Muscle layer of colon (tissue), 2 donors: Measurements from ENCODE around the gene ARHGAP26.

ENCODE experiments used
- H3K27ac ChIP-seq: one replicate; pipeline ENCODE4 v1.7.0; 2013; ENCODE audit warnings: low read depth, mild to moderate bottlenecking, low read length, moderate library complexity
- H3K27me3 ChIP-seq, 2 donors: one replicate each; pipeline ENCODE4 v1.7.0; 2013; ENCODE audit warnings: low read length in 2 of 2, mild to moderate bottlenecking in 2 of 2; ENCODE audit not compliant: insufficient read depth in 2 of 2, control insufficient read depth in 1 of 2
- H3K36me3 ChIP-seq: one replicate; pipeline ENCODE4 v1.7.0; 2013; ENCODE audit warnings: mild to moderate bottlenecking, low read length; ENCODE audit not compliant: insufficient read depth
- H3K4me1 ChIP-seq: one replicate; pipeline ENCODE4 v1.7.0; 2013; ENCODE audit warnings: mild to moderate bottlenecking, low read length; ENCODE audit not compliant: insufficient read depth
- H3K4me3 ChIP-seq, 2 donors: one replicate each; pipeline ENCODE4 v1.7.0; 2013; ENCODE audit warnings: low read length in 2 of 2, low read depth in 1 of 2, mild to moderate bottlenecking in 1 of 2, moderate library complexity in 1 of 2
- H3K9ac ChIP-seq: one replicate; pipeline ENCODE4 v1.7.0; 2013; ENCODE audit warnings: low read length
- H3K9me3 ChIP-seq: one replicate; pipeline ENCODE4 v1.7.0; 2013; ENCODE audit warnings: mild to moderate bottlenecking, low read length
- donor health status: abdominal sarcoma.
- donor health status: Adenocarcinoma of cecum.

The ARHGAP26 gene

DNA sequence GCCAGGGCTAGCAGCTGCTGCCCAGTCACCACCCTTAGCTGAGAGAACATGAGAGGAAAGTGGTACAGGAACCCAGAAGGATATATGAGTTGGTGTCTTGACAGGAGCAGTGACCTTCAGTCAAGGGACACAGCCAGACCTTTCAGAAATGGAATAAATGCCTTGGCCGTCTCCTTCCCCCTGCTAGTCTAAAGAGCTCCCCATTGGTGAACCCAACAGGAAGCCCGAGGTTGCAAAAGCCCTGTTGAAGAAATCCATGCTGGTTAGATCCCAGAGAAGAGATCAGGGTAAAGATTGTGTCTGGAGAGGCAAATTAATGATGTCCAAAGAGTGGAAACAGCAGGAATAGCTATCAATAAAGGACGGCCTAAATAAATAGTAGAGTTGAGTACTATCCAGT, 388.9 kb downstream of the ARHGAP26 start:
- Histone ChIP-seq H3K9ac (no peak overlapping the region), H3K36me3 (no peaks in the 10 kb centered on the region), H3K4me1 (peaks cover 19% of the 10 kb centered on the region), H3K27ac (no peak overlapping the region), H3K27me3 (no peaks in the 10 kb centered on the region), H3K9me3 (no peaks in the 10 kb centered on the region), H3K4me3 (no peak overlapping the region)

DNA sequence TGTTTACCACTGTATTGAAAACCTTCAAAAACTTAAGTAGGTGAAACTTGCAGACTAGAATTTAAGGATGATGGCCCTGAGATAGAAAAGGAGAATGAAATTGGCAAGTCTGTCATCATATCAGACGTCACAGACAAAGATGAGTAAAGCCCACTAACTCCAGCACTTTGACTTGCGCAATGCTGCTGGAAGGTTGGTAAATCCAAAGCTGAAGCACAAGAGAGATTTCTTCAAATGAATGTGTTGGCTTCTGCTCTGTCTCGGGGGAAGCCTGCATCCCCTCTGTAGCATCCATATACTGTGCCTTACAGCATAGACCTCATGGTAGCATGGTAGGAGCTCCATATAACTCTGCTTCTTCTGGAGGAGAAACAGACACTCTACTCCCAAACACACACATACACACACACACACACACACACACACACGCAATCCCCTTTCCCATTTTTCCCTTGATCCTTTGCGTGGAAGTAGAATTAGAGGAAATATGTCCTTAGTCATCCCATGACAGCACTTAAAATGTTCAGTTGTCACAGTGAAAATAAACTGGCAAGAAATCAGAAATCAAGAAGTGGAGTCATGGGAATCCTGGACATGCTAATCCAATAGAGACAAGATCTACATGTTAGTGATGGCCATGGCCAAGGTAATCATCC, 391.8 kb downstream of the ARHGAP26 start:
- no peaks in the 10 kb centered on the region for H3K4me1 ChIP-seq
- H3K9ac ChIP-seq: no peak overlapping the region
- no peak overlapping the region for H3K27ac ChIP-seq
- no peak overlapping the region for H3K4me3 ChIP-seq
- no peaks in the 10 kb centered on the region for H3K27me3 ChIP-seq
- H3K36me3 ChIP-seq: no peaks in the 10 kb centered on the region
- H3K9me3 ChIP-seq: no peaks in the 10 kb centered on the region

DNA sequence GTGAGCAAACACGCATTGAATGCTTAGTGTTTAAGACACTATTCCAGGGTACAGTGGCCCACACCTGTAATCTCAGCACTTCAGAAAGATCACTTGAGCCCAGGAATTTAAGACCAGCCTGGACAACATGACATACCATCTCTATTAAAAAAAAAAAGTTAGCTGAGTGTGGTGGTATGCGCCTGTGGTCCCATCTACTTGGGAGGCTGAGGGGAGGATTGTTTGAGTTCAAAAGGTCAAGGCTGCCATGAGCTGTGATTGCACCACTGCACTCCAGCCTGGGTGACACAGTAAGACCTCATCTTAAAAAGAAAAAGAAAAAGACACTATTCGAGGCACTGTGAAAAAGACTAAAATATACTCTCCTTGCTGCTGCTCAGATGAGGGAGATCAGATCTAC, 392.6 kb downstream of the ARHGAP26 start:
- no peaks in the 10 kb centered on the region for H3K9me3 ChIP-seq
- H3K4me1 ChIP-seq: no peaks in the 10 kb centered on the region
- no peak overlapping the region for H3K4me3 ChIP-seq
- no peak overlapping the region for H3K27ac ChIP-seq
- no peaks in the 10 kb centered on the region for H3K36me3 ChIP-seq
- no peak overlapping the region for H3K9ac ChIP-seq
- H3K27me3 ChIP-seq: no peaks in the 10 kb centered on the region

DNA sequence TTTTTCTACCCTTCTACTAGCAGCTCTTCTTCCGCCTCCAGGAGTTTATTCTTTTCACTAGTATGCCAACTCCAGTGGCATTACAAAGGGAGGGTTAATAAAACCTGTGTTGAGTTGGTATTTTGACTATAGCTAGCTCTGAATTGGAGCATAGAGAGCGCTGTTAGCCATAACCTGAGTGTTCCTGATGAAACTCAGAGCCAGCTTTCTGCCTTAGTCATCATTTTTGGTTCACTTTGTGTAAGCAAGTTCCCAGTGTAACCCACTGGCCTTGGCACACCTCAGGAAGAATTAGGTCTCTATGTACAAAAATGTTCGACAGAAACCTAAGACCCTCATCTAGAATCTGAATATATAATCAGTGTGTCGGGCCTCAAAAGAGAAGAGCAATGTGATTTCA, 394.4 kb downstream of the ARHGAP26 start:
- Histone ChIP-seq H3K27ac (no peak overlapping the region), H3K27me3 (no peaks in the 10 kb centered on the region), H3K4me3 (no peak overlapping the region), H3K9ac (no peak overlapping the region), H3K36me3 (no peaks in the 10 kb centered on the region), H3K9me3 (no peaks in the 10 kb centered on the region), H3K4me1 (no peaks in the 10 kb centered on the region)

DNA sequence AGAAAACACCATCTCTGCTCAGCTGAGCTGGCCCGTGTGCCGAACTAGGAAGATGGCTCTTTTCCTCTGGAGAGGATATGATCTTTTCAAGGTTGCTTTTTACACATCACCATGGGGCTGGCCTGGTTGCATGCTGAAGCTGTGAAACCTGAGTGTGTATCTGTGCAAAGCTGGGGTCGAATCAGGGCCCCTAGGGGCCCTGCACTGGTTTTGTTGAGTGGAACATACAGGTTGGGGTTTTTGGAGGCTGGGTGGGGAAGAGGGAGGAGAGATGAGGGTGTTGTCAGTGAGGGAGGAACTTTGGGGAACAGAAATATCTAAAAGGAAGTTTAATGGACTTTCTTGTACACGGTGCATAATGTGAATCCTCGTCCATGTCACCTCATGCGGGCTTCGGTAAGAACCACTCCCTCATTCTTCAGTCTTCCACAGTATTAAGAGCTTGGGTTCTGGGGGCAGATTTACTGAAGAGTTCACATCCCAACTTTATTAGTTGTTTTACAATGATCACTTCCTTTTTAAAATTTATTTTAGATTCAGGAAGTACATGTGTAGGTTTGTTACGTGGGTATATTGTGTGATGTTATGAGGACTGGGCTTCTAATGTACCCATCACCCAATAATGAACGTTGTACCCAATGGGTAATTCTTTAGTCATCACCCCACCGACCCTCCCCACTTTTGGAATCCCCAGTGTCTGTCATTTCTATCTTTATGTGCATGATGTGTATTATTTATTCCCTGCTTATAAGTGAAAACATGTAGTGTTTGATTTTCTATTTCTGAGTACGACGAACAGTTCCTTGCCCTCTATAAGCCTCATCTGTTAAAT, 395.1 kb downstream of the ARHGAP26 start:
- H3K27me3 ChIP-seq: no peaks in the 10 kb centered on the region
- no peaks in the 10 kb centered on the region for H3K36me3 ChIP-seq
- no peak overlapping the region for H3K27ac ChIP-seq
- no peak overlapping the region for H3K4me3 ChIP-seq
- H3K9ac ChIP-seq: no peak overlapping the region
- H3K4me1 ChIP-seq: no peaks in the 10 kb centered on the region
- H3K9me3 ChIP-seq: no peaks in the 10 kb centered on the region

DNA sequence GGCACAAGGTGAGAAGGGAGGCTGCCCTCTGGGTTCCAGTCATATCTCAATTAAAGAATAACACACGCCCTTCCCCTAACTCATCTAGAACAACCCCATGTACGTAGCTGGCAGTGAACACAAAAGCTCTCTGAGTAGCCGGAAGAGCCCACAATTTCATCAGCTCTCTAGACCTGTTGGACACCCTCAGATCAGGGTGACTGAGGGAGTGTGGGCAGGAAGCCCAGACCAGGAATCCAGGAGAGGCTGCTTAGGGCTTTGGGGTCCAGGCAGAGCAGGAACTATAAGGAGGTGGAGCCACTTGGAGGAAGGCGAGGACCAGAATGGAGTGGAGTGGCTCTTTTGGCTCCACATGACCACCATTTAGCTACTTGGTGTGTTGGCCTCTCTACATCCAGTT, 395.9 kb downstream of the ARHGAP26 start:
- H3K27me3 ChIP-seq: no peaks in the 10 kb centered on the region
- H3K27ac ChIP-seq: no peak overlapping the region
- no peaks in the 10 kb centered on the region for H3K4me1 ChIP-seq
- H3K9ac ChIP-seq: no peak overlapping the region
- H3K4me3 ChIP-seq: no peak overlapping the region
- H3K9me3 ChIP-seq: no peaks in the 10 kb centered on the region
- no peaks in the 10 kb centered on the region for H3K36me3 ChIP-seq

DNA sequence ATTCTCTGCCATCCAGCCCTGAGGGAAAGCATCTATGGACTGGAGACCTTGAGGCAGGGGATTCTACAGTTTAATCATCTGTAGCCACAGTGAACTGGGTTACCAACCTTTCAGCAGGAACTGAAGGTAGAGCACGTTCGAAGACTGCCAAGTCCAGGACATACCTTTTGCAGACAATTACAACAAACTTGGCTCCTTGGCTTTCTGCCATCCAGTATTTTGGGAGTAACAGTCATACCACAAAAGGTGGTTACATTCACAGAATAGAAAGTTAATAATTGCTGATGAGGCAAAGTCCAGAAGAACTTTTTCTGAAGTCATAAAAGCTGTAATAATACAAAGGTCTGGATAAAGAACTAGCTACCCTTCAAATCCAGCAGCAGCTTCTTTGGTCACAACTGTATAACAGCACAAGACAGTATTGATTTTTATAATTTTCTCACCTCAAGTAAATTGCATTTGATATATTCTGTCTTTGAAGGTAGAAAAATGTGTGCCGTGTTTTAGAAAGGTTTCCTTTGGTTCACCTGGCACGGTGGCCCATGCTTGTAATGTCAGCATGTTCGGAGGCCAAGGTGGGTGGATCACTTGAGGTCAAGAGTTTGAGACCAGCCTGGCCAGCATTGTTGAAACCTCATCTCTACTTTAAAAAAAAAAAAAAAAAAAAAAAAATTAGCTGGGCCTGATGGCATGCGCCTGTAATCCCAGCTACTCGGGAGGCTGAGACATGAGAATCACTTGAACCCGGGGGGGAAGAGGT, 396.7 kb downstream of the ARHGAP26 start:
- H3K9ac ChIP-seq: no peak overlapping the region
- no peak overlapping the region for H3K4me3 ChIP-seq
- no peaks in the 10 kb centered on the region for H3K9me3 ChIP-seq
- H3K36me3 ChIP-seq: no peaks in the 10 kb centered on the region
- H3K27ac ChIP-seq: no peak overlapping the region
- H3K4me1 ChIP-seq: no peaks in the 10 kb centered on the region
- no peaks in the 10 kb centered on the region for H3K27me3 ChIP-seq

DNA sequence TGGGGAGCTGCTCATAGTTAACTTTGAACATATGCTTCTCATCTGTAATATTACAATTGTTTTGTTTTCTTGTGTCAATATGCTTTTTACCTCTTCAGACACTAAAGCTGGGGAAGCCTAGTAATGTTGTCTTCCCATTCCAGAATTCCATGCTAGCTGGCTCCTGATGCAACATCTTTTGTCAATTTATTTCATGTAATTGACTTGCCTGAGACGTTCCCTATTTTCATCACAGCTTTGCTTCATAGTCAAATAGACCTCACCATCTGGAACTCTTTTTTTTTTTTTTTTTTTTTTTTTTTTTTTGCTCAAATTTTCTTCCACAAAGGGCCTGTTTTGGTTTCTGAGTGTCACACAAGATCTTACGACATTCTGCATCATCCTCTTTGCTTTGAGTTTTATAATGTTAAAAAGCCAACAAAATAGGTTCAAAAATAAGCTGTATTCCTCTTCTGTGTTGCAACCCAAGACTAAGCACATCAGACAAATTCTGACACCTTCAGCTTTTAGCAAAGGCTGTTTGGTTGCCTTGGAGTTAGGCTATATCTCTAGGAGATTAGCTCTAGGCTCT, 398.1 kb downstream of the ARHGAP26 start:
- Histone ChIP-seq H3K4me3 (no peak overlapping the region), H3K36me3 (no peaks in the 10 kb centered on the region), H3K4me1 (no peaks in the 10 kb centered on the region), H3K27ac (no peak overlapping the region), H3K9ac (no peak overlapping the region), H3K27me3 (no peaks in the 10 kb centered on the region), H3K9me3 (no peaks in the 10 kb centered on the region)

DNA sequence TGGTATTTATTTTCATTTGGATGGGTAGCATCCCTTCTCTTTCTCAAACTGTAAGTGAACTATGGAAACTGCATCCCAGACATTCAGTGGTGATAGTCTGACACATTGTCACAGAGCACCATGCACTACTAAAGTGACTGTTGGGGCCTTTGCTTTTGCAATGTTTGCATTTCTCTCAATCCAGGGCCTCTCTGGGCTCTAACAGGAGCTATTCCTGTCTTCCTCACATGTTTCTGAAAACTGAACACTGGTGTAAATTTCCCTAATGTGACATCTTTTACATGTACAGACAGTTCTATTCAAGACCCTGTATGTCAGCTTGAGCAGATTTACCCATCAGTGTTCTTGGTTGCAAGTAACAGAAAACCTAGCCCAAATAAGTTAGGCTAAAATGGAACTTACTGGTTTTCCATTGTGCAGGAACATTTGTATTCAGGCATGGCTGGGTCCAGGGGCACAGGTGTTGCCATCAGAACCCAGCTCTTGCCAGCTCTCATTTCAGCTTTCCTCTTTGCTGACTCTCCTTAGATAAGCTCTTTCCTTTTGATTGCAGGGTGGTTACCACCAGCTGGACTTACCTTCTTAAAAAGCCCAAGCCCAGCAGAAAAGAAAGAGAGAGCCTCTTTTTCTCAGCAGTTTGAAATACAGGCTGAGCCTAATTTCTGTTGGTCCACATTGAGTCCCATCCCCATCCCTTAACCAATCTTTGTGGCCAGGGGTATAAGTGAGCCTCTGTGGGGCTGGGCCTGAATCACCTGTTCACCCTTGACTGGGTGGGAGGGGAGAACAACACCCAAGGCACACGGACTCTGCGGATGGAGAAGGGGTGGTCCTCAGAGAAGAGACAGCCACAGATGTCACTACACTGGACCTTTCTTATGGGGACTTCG, 399.0 kb downstream of the ARHGAP26 start:
- Histone ChIP-seq H3K9ac (no peak overlapping the region), H3K4me1 (no peaks in the 10 kb centered on the region), H3K36me3 (no peaks in the 10 kb centered on the region), H3K27ac (no peak overlapping the region), H3K4me3 (no peak overlapping the region), H3K9me3 (no peaks in the 10 kb centered on the region), H3K27me3 (no peaks in the 10 kb centered on the region)

DNA sequence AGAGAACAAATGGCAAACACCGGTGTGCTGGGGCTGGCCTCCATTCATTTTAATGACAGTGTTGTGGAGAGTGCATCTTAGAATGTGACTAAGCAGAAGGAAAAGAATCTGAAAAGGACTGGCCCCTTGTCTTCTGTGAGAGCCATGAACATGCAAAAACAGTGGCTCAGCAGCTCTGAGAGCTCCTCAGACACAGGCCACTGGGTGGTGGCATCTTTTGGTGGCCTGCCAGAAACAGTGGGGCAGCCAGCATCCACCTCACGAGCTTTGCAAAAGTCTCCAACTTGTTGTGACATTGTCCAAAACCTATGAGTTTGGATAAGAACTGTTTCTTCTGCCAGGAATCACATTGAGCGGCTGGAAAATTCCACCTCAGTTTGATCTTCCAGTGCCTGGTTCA, 399.9 kb downstream of the ARHGAP26 start:
- no peaks in the 10 kb centered on the region for H3K4me1 ChIP-seq
- H3K4me3 ChIP-seq: no peak overlapping the region
- no peaks in the 10 kb centered on the region for H3K36me3 ChIP-seq
- H3K9me3 ChIP-seq: no peaks in the 10 kb centered on the region
- H3K27ac ChIP-seq: no peak overlapping the region
- no peaks in the 10 kb centered on the region for H3K27me3 ChIP-seq
- no peak overlapping the region for H3K9ac ChIP-seq
